Activated CD4-positive, CD25-positive, alpha-beta regulatory T cell (primary cell): ENCODE measurements around the gene SPATA31C2.
"Not testable (repeated sequence)": the region's sequence is repeated elsewhere in the genome, so short reads cannot be mapped to it uniquely, and the experiment has no call there.

Source experiments
- DNase-seq, 4 experiments: peaks; one replicate each; lab custom pipeline; 2025; lab: John Stamatoyannopoulos, UW

The SPATA31C2 gene

DNA sequence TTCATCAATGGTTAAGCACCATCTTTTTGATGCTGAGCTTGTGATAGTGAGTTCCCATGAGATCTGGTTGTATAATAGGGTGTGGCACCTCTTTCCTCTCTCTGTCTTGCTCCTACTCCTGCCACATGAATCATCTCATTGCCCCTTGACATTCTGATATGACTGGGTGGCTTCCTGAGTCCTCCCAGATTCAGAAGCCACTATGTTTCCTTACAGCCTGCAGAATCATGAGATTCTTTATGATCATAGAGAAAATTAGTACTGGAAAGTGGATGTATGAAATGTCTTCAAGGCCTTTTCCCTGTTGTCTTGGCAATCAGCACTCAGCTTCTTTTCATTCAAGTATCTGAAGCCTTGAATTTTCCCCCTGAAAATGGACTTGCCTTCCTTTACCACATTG is 14.9 kb downstream of the SPATA31C2 start:
- DNase-seq = not testable (repeated sequence)

DNA sequence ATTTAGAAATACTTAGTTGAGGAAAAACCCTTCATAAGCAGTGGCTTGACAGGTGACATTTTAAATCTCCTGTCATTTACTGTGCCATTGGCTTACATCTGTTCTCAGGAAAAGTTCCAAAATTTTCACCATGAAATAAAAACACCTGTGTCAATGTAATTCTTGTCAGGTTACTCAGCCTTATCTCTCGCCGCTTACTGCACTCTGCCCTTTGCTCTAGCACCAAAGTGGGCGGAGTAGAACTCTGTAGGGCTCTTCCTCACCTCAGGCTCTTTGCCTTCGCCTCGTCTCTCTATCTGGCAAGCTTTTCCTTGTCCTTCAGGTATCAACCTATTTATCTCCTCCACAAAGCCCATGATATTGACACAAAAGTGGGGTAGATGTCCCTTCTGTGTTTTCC is 20.2 kb downstream of the SPATA31C2 start:
- not testable (repeated sequence) for DNase-seq

DNA sequence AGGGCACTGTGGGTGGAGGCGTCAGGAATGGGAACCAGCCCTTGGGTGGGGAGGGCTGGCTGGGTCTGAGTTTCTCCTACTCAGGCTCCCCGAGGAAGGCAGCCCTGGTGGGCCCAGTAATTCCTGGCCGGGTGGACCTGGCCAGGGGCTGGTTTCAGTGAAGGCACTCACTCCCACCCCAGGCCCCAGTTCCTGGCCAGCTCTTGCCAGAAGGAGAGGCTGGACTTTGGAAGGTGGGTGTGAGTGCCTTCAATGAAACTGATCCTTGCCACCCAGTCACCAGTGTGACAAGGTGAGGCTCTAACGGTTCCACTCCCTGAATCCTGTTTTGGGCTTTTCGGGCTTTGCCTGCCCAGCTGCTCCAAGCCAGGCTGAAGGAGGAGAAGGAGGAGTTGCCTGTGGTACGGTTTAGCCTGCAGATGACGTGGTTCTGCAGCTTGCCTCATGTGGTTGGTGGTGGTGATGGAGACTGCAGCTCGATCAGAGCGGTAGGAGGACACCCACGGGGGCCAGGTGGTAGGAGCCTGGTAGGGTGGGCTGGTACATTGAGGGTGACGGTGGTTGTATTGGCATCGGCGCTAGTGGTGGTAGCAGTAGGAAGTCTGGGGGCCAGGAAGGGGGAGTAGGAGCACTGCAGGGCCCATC is 23.2 kb downstream of the SPATA31C2 start:
- not testable (repeated sequence) for DNase-seq

DNA sequence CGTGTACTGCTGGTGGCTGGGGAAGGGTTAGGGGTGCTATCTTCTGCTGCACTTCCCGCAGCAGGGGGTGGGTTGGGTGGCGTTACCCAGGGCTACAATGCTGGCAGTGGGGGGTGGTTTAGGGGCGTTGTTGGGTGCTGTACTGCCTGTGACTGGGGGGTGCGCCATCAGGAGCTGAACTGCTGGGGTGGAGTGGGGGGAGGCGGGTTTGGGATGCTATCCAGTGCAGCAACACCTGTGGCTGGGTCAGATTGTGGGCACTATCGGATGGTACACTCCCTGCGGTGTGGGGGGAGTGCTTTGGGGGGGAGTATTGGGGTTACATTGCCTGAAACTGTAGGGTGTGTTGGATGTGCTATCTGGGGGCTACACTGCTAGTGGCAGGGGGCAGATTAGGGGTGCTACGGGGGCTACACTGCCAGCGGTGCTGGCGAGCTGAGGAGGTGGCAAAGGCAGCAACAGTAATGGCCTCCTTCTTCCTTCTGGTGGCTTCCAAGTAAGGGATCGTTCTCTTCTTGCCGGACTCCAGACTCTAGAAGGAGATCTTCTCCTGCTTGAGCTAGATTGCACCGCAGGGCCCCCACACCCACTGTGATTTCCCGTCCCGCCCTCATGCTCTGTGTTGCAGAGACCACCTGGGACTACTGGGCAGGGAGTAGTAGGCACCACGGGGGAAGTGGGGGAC is 23.9 kb downstream of the SPATA31C2 start:
- DNase-seq = not testable (repeated sequence)

DNA sequence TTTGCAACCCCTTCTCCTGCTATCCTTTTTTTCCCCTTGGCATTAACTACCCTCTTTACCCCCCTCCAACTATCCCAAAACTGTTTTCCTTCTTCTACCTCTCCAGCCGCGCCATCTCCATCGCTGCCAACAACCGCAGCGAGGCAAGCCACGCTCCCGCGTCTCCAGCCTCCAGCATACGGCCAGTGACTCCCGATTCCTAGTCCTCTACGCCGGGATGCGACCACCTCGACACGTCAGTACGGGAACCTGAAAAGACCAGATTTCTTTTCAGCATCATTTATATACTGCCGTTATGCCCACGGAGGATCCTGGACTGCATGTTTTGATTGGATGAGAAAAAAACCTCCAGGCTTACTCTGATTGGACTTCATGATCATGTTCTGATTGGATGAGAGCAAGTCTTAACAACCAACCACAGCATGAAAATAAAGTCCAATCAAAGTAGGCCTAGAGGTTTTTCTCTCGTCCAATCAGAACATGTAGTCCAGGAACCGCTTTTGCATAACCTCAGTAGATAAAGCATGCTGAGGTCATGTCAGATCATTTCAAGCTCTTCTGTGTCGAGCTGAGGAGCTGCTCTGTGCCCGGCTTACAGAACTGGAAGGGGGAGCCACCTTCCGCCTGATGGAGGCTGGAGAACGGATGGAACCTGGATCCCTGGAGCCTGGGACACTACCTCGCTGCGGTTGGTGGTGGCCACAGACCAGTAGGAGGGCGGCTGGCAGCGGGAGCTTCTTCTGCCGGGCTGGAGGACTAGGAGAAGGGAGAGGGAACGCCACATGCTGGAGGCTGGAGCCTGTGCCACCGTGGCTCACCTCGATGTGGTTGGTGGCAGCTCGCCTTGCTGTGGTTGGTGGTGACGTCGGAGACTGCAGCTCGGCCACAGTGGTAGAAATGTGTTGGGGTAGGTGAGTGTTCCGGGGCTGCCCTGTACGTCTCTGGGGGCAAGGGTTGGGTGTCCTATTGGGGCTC is 24.8 kb downstream of the SPATA31C2 start:
- DNase-seq = not testable (repeated sequence)

DNA sequence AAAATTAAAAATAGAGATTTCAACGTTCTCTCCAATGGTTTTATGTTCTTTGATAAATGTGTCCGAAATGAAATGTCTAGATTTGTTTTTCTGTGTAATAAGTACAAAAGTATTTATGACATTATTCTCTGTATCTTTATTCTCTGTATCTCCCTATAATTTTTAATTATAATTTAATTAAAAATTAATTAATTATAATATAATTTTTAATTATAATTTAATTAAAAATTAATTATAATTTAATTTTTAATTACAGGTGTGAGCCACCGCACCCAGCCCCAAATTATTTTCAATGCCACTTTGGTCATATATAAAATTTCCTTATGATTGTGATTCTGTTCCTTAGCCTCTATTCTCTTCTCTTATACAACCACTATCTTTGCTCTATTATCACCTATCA is 28.2 kb downstream of the SPATA31C2 start:
- no peak for DNase-seq

DNA sequence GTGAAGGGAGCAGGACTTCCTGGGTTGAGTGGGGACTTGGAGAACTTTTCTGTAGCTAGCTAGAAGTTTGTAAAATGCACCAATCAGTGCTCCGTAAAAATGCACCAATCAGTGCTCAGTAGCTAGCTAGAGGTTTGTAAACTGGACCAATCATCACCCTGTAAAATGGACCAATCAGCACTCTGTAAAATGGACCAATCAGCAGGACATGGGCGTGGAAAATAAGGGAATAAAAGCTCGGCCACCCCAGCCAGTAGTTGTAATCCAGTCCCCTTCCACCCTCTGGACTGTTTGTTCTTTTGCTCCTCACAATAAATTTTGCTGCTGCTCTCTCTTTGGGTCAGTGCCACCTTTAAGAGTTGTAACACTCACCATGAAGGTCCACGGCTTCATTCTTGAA is 29.5 kb downstream of the SPATA31C2 start:
- no peak for DNase-seq

DNA sequence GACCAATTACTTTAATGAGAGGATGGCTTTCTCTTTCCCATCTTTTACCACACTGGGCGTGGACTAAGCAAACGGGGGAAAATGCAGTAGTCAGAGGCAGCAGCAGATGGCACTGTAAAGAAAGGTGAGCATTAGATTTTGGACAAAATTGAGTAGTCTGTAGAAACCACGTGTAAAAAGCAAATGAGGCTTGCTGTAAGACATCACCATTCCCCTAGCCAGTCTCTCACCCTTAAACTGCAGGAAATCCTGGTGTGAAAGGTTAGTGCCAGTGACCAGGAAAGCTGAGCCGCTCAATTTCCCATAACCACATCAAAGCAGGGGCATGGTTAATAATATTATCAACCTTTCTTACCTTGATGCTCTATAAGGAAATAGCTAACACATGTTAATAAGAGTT is 31.8 kb downstream of the SPATA31C2 start:
- DNase-seq = no peak

DNA sequence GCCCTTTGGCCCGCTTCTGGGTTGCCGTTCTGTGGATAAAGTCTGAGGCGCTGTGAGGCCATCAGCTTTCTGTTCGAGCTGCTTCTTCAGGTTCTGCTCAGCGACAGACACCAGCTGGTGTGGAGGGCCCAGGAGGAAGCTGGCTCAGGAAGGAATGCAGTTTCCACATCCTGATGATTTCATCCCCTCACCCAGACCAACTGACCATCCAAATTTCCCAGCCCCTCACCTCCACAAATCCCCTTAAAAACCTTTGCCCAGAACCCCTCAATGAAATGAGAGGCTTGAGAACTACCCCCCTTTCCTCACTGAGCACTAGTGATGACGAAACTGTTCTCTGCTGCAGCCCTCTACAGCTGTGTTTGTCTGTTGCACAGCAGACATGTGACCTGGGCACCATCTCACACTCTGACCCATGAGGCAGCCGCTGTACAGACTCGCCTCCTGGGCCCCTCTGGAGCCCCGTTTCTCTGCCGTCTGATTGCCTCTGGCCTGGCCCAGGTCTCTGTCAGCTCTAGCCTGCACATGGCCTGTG is 45.4 kb downstream of the SPATA31C2 start:
- no peak for DNase-seq

DNA sequence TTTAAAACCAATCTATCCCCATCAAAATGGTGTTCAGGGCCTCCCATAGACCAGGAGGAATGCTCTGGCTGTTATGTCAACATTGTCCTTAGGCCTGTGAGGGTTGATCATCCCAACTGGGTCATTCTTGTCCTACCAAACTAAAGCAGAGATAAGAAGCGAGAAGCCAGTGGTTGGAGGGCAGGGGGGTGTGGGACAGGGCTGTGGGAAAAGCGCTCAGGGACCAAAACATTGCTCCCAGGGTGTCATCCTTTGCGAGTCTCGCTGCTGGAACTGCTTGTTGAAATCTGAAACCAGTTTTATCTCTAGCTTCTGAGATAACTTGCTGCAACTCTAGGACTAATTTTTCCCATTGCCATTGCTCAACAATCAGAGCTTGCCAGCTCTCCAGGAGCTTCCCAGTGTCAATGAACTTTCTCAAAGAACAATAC is 48.1 kb downstream of the SPATA31C2 start:
- DNase-seq = no peak

DNA sequence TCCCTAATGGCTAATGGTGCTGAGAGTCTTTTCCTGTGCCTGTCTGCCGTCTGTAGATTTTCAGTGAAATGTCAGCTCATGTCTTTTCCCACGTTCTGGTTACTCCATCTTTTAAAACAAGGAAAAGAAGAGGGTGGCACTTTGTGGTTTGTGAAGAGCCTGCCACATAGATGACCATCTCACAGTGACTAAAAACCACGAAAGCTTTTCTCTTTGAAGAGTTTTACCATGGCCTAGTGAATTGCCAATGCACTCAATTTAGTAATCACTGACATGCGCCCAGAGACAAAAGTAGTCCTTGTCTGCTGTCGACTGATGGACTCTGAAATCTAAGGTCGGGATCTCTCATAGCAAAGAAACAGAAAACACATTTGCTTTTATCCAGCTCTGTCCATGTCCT is 50.4 kb downstream of the SPATA31C2 start:
- DNase-seq = no peak

DNA sequence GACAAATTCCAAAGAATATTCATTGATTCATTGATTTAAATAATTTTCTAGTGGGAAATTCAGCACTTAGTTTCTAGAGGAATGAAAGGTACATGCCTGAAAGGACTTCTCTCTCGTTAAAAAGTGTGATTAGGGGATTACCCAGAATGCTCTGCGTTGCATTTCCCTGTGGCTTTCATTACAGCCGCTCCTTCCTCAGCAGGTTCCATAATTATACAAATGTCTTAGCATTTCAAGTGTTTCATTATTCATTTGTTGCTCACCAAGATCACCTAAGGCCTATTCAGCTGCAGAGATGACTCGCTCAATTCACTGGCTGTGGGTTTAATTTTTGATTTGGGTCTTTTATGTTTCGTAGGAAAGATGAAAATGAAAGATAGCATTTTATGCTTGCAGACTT is 52.8 kb downstream of the SPATA31C2 start:
- no peak for DNase-seq

DNA sequence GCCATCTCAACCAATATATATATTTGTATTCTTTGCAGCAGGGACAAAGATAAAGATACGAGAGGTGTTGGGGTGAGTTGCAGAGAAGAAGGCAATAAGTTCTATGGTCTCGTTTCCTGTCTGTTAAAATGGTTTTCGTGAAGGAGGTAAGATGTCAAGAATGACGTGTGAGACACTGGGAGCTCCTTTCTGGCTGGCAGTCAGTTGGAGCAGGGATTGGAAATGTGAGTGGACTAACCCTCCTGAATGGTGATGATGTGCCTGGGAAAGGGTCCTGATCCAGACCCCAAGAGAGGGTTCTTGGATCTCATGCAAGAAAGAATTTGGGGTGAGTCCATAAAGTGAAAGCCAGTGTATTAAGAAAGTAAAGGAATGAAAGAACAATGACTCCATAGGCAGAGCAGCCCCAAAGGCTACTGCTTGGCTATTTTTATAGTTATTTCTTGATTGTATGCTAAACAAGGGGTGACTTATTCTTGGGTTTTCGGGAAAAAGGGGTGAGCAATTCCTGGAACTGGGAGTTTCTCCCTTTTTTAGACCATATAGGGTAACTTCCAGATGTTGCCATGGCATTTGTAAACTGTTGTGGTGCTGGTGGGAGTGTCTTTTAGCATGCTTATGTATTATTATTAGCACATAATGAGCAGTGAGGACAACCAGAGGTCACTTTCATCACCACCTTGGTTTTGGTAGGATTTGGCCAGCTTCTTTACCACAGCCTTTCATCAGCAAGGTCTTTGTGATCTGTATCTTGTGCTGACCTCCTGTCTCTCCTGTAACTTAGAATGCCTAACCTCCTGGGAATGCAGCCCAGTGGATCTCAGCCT is 53.7 kb downstream of the SPATA31C2 start:
- no peak for DNase-seq
